PC-3 (cell line): ENCODE results near the gene PPL. TPM values are rescaled to one million over a fixed set of nuclear protein-coding genes. Genes with fewer than 3 reads are reported as not detected.
A peak's percentile ranks its signal among the peaks of the same experiment; 100 is the strongest.

ENCODE experiments used
- ATAC-seq: fragments of 200-7000 bp; cut with Tn5 transposase; 2 replicates; pipeline ENCODE4 v1.9.1; 2020; ENCODE audit warnings: mild to moderate bottlenecking, moderate library complexity
- BruUV-seq: library from RNA; stranded (reverse); fragments of 400-500 nt; replicated peaks from 2 replicates; lab custom pipeline; 2021; lab: Mats Ljungman, UMichigan
- CTCF ChIA-PET: fragments of 300-600 bp; sonication (Branson Sonifier 250); formaldehyde crosslinking; loops from one replicate; lab custom pipeline; 2022; ENCODE audit warnings: antibody characterized with exemption; lab: Charles Lee
- POLR2A ChIA-PET: fragments of 300-600 bp; sonication (Branson Sonifier 250); formaldehyde crosslinking; loops from one replicate; lab custom pipeline; 2022; ENCODE audit warnings: antibody characterized with exemption; ENCODE audit not compliant: unreplicated experiment; lab: Charles Lee
- DNase-seq: peaks from one replicate; pipeline ENCODE4 v3.0.0-alpha.2; 2015
- H2AFZ ChIP-seq: fragments of 300-600 bp; sonication (generic); 2 replicates; pipeline ENCODE4 v1.6.0; 2016; ENCODE audit warnings: antibody characterized with exemption, low read length
- H3F3A ChIP-seq: fragments of 300-600 bp; sonication (generic); one replicate; pipeline ENCODE4 v1.6.0; 2017; ENCODE audit warnings: antibody characterized with exemption, low read length, control low read depth, mild to moderate bottlenecking; ENCODE audit not compliant: unreplicated experiment
- H3K27ac ChIP-seq: fragments of 300-600 bp; sonication (generic); 2 replicates; pipeline ENCODE4 v1.5.1; 2016; ENCODE audit warnings: mild to moderate bottlenecking, low read length
- H3K27me3 ChIP-seq: fragments of 300-600 bp; sonication (generic); 2 replicates; pipeline ENCODE4 v1.6.1; 2016; ENCODE audit warnings: low read length, mixed read lengths
- H3K36me3 ChIP-seq: fragments of 300-600 bp; sonication (generic); 2 replicates; pipeline ENCODE4 v1.6.1; 2016; ENCODE audit warnings: low read depth, mixed run types, low read length, mixed read lengths
- H3K4me1 ChIP-seq: fragments of 300-600 bp; sonication (generic); 2 replicates; pipeline ENCODE4 v1.5.1; 2016; ENCODE audit warnings: low read length; ENCODE audit not compliant: insufficient read depth
- H3K4me2 ChIP-seq: fragments of 300-600 bp; sonication (generic); 2 replicates; pipeline ENCODE4 v1.6.0; 2016; ENCODE audit warnings: low read length
- H3K4me3 ChIP-seq: fragments of 300-600 bp; sonication (generic); 2 replicates; pipeline ENCODE4 v1.5.1; 2016; ENCODE audit warnings: mild to moderate bottlenecking, low read length, mixed read lengths
- H3K79me2 ChIP-seq: fragments of 300-600 bp; sonication (generic); 2 replicates; pipeline ENCODE4 v1.6.1; 2017; ENCODE audit warnings: low read length, mixed read lengths
- H3K9ac ChIP-seq: fragments of 300-600 bp; sonication (generic); 2 replicates; pipeline ENCODE4 v1.6.0; 2016; ENCODE audit warnings: mild to moderate bottlenecking, low read length
- H3K9me2 ChIP-seq: fragments of 300-600 bp; sonication (generic); replicated peaks from 2 replicates; pipeline ENCODE4 v1.6.1; 2016; ENCODE audit warnings: mixed run types, low read length, mixed read lengths
- H3K9me3 ChIP-seq: fragments of 300-600 bp; sonication (generic); 2 replicates; pipeline ENCODE4 v1.6.1; 2016; ENCODE audit warnings: low read length, mixed read lengths
- H4K20me1 ChIP-seq: fragments of 300-600 bp; sonication (generic); 2 replicates; pipeline ENCODE4 v1.6.1; 2016; ENCODE audit warnings: low read length, mixed read lengths
- CTCF ChIP-seq: fragments of 300-600 bp; sonication (generic); conservative IDR thresholded peaks from 2 replicates; pipeline ENCODE4 v1.5.1; 2017; ENCODE audit warnings: antibody characterized with exemption, low read depth, mild to moderate bottlenecking, low read length
- EZH2 ChIP-seq: fragments of 300-600 bp; sonication (generic); IDR thresholded peaks from one replicate; pipeline ENCODE4 v1.6.1; 2017; ENCODE audit warnings: antibody characterized with exemption, mild to moderate bottlenecking, low read length; ENCODE audit not compliant: unreplicated experiment
- EZH2phosphoT487 ChIP-seq: fragments of 300-600 bp; sonication (generic); IDR thresholded peaks from 2 replicates; pipeline ENCODE4 v1.6.1; 2018; ENCODE audit warnings: mild to moderate bottlenecking, antibody characterized with exemption, low read length, borderline replicate concordance
- intact Hi-C: fragments of 100-400 bp; cut with micrococcal nuclease; formaldehyde crosslinking; loops from 2 replicates; pipeline ENCODE4 v1.9.0; 2023
- total RNA-seq: library from RNA; depleted of rRNA; stranded (reverse); fragments of >200 nt; gene quantifications from 2 replicates; pipeline ENCODE4 v1.2.3, GENCODE V29; 2014

Gene PPL
- total RNA-seq, 1 experiment from 2014 or later: 18.8 TPM

- peaks cover 27% of the 10 kb centered on the region for H3K4me1 ChIP-seq
- H3K27me3 ChIP-seq: no peaks in the 10 kb centered on the region
- intact Hi-C loops: no loop called here
- ChIA-PET CTCF (no interaction called here), POLR2A (no interaction called here)
- no peaks in the 10 kb centered on the region for H3K36me3 ChIP-seq
- no TSS peak for BruUV-seq
- peak overlapping the region; percentile 62 for H3K4me2 ChIP-seq
- no peaks in the 10 kb centered on the region for H3F3A ChIP-seq
- no peaks in the 10 kb centered on the region for H3K9me2 ChIP-seq
- no peak for TF ChIP-seq EZH2
- TF ChIP-seq EZH2phosphoT487: no peak
- TF ChIP-seq CTCF: no peak
- peak; percentile 46 for DNase-seq
- H4K20me1 ChIP-seq: no peaks in the 10 kb centered on the region
- no peaks in the 10 kb centered on the region for H3K79me2 ChIP-seq
- no peak overlapping the region for H3K4me3 ChIP-seq
- no peak overlapping the region for H2AFZ ChIP-seq
- H3K27ac ChIP-seq: peak overlapping the region; percentile 19
- no peak overlapping the region for H3K9ac ChIP-seq
- no peaks in the 10 kb centered on the region for H3K9me3 ChIP-seq
- ATAC-seq: peak; percentile 42
Measured at GRCh38 chr16:4917117-4917516, 19.8 kb downstream of the PPL start.

- ChIA-PET CTCF (no interaction called here), POLR2A (no interaction called here)
- no peak overlapping the region for H3K4me2 ChIP-seq
- no peaks in the 10 kb centered on the region for H3K9me2 ChIP-seq
- no peaks in the 10 kb centered on the region for H4K20me1 ChIP-seq
- intact Hi-C loops: no loop called here
- H3K4me1 ChIP-seq: peaks cover 27% of the 10 kb centered on the region
- H3K27me3 ChIP-seq: no peaks in the 10 kb centered on the region
- no peak overlapping the region for H3K9ac ChIP-seq
- H3K27ac ChIP-seq: no peak overlapping the region
- no peak overlapping the region for H2AFZ ChIP-seq
- ATAC-seq (no peak; the same call in 1 of the 2 replicates), DNase-seq (peak; percentile 20)
- H3K79me2 ChIP-seq: no peaks in the 10 kb centered on the region
- no peaks in the 10 kb centered on the region for H3F3A ChIP-seq
- H3K9me3 ChIP-seq: no peaks in the 10 kb centered on the region
- H3K4me3 ChIP-seq: no peak overlapping the region
- TF ChIP-seq EZH2phosphoT487: no peak
- no peak for TF ChIP-seq CTCF
- TF ChIP-seq EZH2: no peak
- no peaks in the 10 kb centered on the region for H3K36me3 ChIP-seq
- BruUV-seq: no TSS peak
Measured at GRCh38 chr16:4915226-4915761, 21.7 kb downstream of the PPL start.

GRCh38 chr16:4914528-4915225 lies 22.3 kb downstream of the PPL start:
- no peak for ATAC-seq
- no peak overlapping the region for H3K27ac ChIP-seq
- H3K4me3 ChIP-seq: no peak overlapping the region
- H3K9me2 ChIP-seq: no peaks in the 10 kb centered on the region
- peaks cover 27% of the 10 kb centered on the region for H3K4me1 ChIP-seq
- no peaks in the 10 kb centered on the region for H3K9me3 ChIP-seq
- ChIA-PET CTCF (no interaction called here), POLR2A (no interaction called here)
- no peak overlapping the region for H2AFZ ChIP-seq
- no peaks in the 10 kb centered on the region for H3K36me3 ChIP-seq
- BruUV-seq: no TSS peak
- no peak overlapping the region for H3K4me2 ChIP-seq
- intact Hi-C loops: no loop called here
- H3F3A ChIP-seq: no peaks in the 10 kb centered on the region
- no peaks in the 10 kb centered on the region for H3K27me3 ChIP-seq
- DNase-seq: no peak
- H4K20me1 ChIP-seq: no peaks in the 10 kb centered on the region
- TF ChIP-seq EZH2phosphoT487: no peak
- no peak for TF ChIP-seq CTCF
- TF ChIP-seq EZH2: no peak
- H3K9ac ChIP-seq: no peak overlapping the region
- no peaks in the 10 kb centered on the region for H3K79me2 ChIP-seq
